ENCODE results near the gene CSMD2. TPM values are rescaled to one million over a fixed set of nuclear protein-coding genes. Genes with fewer than 3 reads are reported as not detected.

Gene CSMD2
- total and polyA plus RNA-seq, 7 donors, result 0.02 to 0.32 (median 0.10) TPM

DNA sequence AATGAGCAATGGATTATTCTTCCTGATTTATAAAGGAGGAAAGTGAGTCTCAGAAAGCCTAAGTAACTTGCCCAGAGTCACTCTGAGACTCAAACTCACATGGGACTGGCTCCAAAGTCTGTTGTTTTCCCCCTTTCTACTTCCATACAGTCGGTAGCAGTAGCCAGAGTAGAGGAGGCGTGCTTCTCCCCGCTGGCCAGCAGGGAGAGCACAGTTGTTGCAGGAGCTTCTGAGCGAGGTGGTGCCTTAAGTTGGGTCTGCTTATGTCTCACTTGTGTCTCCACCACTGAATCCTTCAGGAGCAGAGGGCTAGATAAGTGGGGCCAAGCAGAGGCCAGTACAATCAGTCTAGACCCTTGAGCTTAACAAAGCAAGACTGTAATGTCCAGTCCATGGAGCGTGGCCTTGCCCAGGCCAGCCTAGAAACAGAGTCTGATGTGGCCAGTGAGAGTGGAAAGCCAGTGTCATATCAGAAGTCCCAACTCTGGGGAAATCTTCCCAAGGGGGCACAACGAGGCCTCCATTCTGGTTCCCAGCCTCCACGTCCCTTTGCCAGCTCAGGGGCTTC, 510.7 kb downstream of the CSMD2 start:
- ATAC-seq, result no peak
- no peaks in the 10 kb centered on the region for H3K4me1 ChIP-seq
- 68 to 72% (median 72%) methylated on average over 7 of the region's 7 CpGs for WGBS, 3 donors
- no peaks in the 10 kb centered on the region for H3K36me3 ChIP-seq (ENCODE audit: insufficient read depth in 1 of 2, low read depth in 1 of 2)
- no peak overlapping the region for H3K4me3 ChIP-seq
- intact Hi-C loops (cut with DNase I), result no loop called here
- no peaks in the 10 kb centered on the region for H3K9me3 ChIP-seq
- H3K27ac ChIP-seq, result no peak overlapping the region
- no peak for DNase-seq
- TF ChIP-seq, protein P1, sequence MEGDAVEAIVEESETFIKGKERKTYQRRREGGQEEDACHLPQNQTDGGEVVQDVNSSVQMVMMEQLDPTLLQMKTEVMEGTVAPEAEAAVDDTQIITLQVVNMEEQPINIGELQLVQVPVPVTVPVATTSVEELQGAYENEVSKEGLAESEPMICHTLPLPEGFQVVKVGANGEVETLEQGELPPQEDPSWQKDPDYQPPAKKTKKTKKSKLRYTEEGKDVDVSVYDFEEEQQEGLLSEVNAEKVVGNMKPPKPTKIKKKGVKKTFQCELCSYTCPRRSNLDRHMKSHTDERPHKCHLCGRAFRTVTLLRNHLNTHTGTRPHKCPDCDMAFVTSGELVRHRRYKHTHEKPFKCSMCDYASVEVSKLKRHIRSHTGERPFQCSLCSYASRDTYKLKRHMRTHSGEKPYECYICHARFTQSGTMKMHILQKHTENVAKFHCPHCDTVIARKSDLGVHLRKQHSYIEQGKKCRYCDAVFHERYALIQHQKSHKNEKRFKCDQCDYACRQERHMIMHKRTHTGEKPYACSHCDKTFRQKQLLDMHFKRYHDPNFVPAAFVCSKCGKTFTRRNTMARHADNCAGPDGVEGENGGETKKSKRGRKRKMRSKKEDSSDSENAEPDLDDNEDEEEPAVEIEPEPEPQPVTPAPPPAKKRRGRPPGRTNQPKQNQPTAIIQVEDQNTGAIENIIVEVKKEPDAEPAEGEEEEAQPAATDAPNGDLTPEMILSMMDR (IDR thresholded peaks at IDR 0.05), result no peak
- peaks cover 0 to 16% (median 0%) of the 10 kb centered on the region in 3 donors for H3K27me3 ChIP-seq (ENCODE audit: insufficient read depth in 3 of 3, low read length in 2 of 3)

DNA sequence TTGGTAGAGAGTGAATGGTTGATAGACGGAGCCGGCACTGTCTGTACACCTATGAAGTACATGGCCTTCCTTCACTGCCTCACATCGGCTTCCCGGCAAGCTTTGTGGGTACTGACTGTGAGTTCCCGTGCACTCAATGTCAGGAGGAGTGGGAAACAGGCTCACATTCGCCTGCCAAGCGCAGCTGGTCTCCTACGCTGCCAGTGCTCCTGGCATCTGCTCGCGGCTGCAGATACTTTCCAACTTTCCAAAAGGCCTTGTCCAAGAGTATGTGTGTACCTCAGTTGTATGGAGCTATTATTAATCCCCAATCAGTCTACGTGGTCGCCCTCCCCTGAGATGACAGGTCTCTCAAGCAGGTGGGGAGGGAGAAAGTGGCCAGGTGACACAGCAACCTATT, 511.8 kb downstream of the CSMD2 start:
- WGBS, 3 donors, result 30 to 52% (median 33%) methylated on average over 12 of the region's 12 CpGs
- Histone ChIP-seq H3K27me3 (ENCODE audit: insufficient read depth in 3 of 3, low read length in 2 of 3) (peaks cover 0 to 16% (median 0%) of the 10 kb centered on the region in 3 donors), H3K4me3 (no peak overlapping the region), H3K4me1 (no peaks in the 10 kb centered on the region), H3K36me3 (ENCODE audit: insufficient read depth in 1 of 2, low read depth in 1 of 2) (no peaks in the 10 kb centered on the region), H3K9me3 (no peaks in the 10 kb centered on the region), H3K27ac (no peak overlapping the region)
- ATAC-seq (peak in 1 of 4 donors; percentile 81), DNase-seq (no peak)
- TF ChIP-seq, protein P1 (IDR thresholded peaks at IDR 0.05), result no peak
- intact Hi-C loops (cut with DNase I), result no loop called here

DNA sequence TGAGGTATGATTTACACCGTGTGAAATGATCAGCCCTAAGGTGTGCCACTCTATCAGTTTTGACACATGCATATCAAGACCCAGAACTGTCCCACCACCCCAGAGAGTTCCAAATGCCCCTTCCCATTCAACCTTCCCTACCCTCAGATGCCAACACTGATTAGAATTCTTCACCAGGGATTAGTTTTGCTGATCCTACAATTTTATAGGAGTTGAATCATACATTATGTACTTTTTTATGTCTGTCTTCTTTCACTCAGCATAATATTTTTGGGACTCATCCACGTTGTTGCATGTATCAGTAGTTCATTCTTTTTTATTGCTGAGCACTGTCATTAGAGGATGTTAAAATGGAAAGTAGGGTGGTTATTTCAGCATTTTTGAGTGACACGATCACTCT, 514.3 kb downstream of the CSMD2 start:
- H3K27me3 ChIP-seq (ENCODE audit: insufficient read depth in 3 of 3, low read length in 2 of 3), result peaks cover 0 to 9% (median 0%) of the 10 kb centered on the region in 3 donors
- no peak overlapping the region for H3K27ac ChIP-seq
- no peak overlapping the region for H3K4me3 ChIP-seq
- no peaks in the 10 kb centered on the region for H3K36me3 ChIP-seq (ENCODE audit: insufficient read depth in 1 of 2, low read depth in 1 of 2)
- ATAC-seq, result no peak
- no peak for DNase-seq
- WGBS, 3 donors, result 87 to 88% (median 87%) methylated on average over 3 of the region's 3 CpGs
- no peaks in the 10 kb centered on the region for H3K4me1 ChIP-seq
- no peaks in the 10 kb centered on the region for H3K9me3 ChIP-seq
- intact Hi-C loops (cut with DNase I), result no loop called here
- TF ChIP-seq, protein P1 (IDR thresholded peaks at IDR 0.05), result no peak

DNA sequence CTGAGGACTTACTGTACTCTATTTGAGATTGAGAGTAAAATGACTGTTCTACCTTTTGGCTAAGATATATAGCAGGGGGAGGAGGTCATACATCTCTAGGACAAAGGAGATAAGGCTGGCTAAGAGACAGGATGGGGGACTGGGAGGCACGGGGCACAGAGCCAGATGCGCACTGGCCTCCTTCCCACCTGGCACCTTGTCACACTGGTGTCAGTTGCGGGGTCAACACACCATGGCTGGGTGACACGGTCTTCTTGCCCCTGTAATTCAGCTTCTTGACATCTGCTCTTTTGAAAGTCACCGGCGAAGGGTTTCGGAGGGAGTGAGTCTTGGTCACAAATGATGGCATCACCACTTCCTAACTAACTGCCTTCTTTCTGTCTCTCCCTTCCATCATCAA, 515.3 kb downstream of the CSMD2 start:
- Histone ChIP-seq H3K27ac (no peak overlapping the region), H3K4me1 (no peaks in the 10 kb centered on the region), H3K4me3 (no peak overlapping the region), H3K9me3 (no peaks in the 10 kb centered on the region), H3K36me3 (ENCODE audit: insufficient read depth in 1 of 2, low read depth in 1 of 2) (no peaks in the 10 kb centered on the region), H3K27me3 (ENCODE audit: insufficient read depth in 3 of 3, low read length in 2 of 3) (peaks cover 0 to 9% (median 0%) of the 10 kb centered on the region in 3 donors)
- TF ChIP-seq, protein P1 (IDR thresholded peaks at IDR 0.05), result no peak
- DNase-seq (no peak), ATAC-seq (no peak)
- intact Hi-C loops (cut with DNase I), result no loop called here
- WGBS, 3 donors, result 39 to 55% (median 51%) methylated on average over 7 of the region's 7 CpGs

DNA sequence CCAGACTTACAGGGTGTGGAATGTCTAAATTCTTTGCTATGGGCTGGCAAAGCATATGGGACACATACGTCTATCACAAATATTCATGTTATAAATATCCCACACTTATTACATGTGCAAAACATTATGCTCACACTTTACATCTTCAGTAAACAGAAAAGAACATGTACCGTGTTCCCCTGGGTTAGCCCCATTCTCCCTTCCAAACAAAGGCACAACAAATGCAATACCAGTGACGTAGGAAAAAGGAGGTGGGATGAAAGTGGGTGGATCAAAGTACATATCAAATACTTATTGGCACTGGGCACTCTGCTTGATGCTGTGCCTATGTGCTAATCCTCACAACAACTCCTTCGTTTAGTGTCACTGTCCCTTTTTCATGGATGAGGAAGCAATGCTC, 521.8 kb downstream of the CSMD2 start:
- no peaks in the 10 kb centered on the region for H3K4me1 ChIP-seq
- H3K36me3 ChIP-seq (ENCODE audit: insufficient read depth in 1 of 2, low read depth in 1 of 2), result no peaks in the 10 kb centered on the region
- WGBS, 3 donors, result 74 to 84% (median 80%) methylated on average over 4 of the region's 4 CpGs
- no peaks in the 10 kb centered on the region for H3K27me3 ChIP-seq (ENCODE audit: insufficient read depth in 3 of 3, low read length in 2 of 3)
- TF ChIP-seq, protein P1 (IDR thresholded peaks at IDR 0.05), result no peak
- DNase-seq (no peak), ATAC-seq (no peak)
- intact Hi-C loops (cut with DNase I), result no loop called here
- H3K4me3 ChIP-seq, result no peak overlapping the region
- H3K27ac ChIP-seq, result no peak overlapping the region
- H3K9me3 ChIP-seq, result no peaks in the 10 kb centered on the region

Measured in psoas muscle (tissue), 8 donors.